Mononuclear cell (primary cell): ENCODE results near the gene MEGF9. TPM values are rescaled to one million over a fixed set of nuclear protein-coding genes. Genes with fewer than 3 reads are reported as not detected.
"Not testable (repeated sequence)": the region's sequence is repeated elsewhere in the genome, so short reads cannot be mapped to it uniquely, and the experiment has no call there.

Experiments used
- H3K27me3 ChIP-seq: 2 replicates; pipeline ENCODE4 v1.6.0; 2011; ENCODE audit warnings: low read length, control low read depth; ENCODE audit not compliant: insufficient read depth
- H3K4me1 ChIP-seq: 2 replicates; pipeline ENCODE4 v1.5.1; 2011; ENCODE audit warnings: mild to moderate bottlenecking, low read length, control low read depth; ENCODE audit not compliant: insufficient read depth
- H3K4me3 ChIP-seq: 2 replicates; pipeline ENCODE4 v1.5.1; 2011; ENCODE audit warnings: mild to moderate bottlenecking, low read length, moderate library complexity
- H3K9me3 ChIP-seq: 2 replicates; pipeline ENCODE4 v1.5.1; 2011; ENCODE audit warnings: low read depth, mild to moderate bottlenecking, control low read depth, low read length
- total RNA-seq: library from RNA; depleted of rRNA; stranded (reverse); fragments of >200 nt; gene quantifications from one replicate; pipeline ENCODE4 v1.2.3, GENCODE V29; 2012

The MEGF9 gene
- total RNA-seq, 1 donor, result 13.4 TPM

GRCh38 chr9:120552210-120552704, 162.0 kb downstream of the MEGF9 start:
- not testable (repeated sequence) for H3K9me3 ChIP-seq, H3K4me1 ChIP-seq, H3K27me3 ChIP-seq, H3K4me3 ChIP-seq

Other genes starting within 250 kb of the MEGF9 start
- gene CDK5RAP2, start 134.3 kb downstream of the MEGF9 start, total RNA-seq, result 26.9 TPM
- gene FBXW2, start 78.9 kb upstream of the MEGF9 start, total RNA-seq, result 27.8 TPM
- gene PSMD5, start 128.5 kb upstream of the MEGF9 start, total RNA-seq, result 27.5 TPM
- 31.6 TPM for gene PHF19, start 162.7 kb upstream of the MEGF9 start, total RNA-seq
- 88.8 TPM for gene TRAF1, start 212.3 kb upstream of the MEGF9 start, total RNA-seq